Lung (tissue), 12 donors: Measurements from ENCODE around the gene LBHD2. TPM values are rescaled to one million over a fixed set of nuclear protein-coding genes. Genes with fewer than 3 reads are reported as not detected.

Source experiments
- ATAC-seq: fragments of 200-7000 bp; cut with Tn5 transposase; one replicate; pipeline ENCODE4 v1.9.1; 2020; ENCODE audit warnings: moderate number of reproducible peaks; ENCODE audit not compliant: insufficient read depth, low FRiP score
- DNase-seq, 3 donors: peaks; one replicate each; pipeline ENCODE4 v3.0.0-alpha.2; 2013 to 2017
- H3K27ac ChIP-seq, 2 donors: one replicate each; pipeline ENCODE4 v1.5.1; 2013; ENCODE audit warnings: mild to moderate bottlenecking in 2 of 2, moderate library complexity in 2 of 2, control low read depth in 1 of 2, inconsistent platforms in 1 of 2, low read depth in 1 of 2, low read length in 1 of 2
- H3K27me3 ChIP-seq, 3 donors: one replicate each; pipeline ENCODE4 v1.5.1; 2013; ENCODE audit warnings: low read length in 2 of 3; ENCODE audit not compliant: control insufficient read depth in 3 of 3, insufficient read depth in 3 of 3
- H3K36me3 ChIP-seq, 4 donors: one replicate each; pipeline ENCODE4 v1.5.1; 2013; ENCODE audit warnings: low read length in 4 of 4, mild to moderate bottlenecking in 1 of 4, moderate library complexity in 1 of 4; ENCODE audit not compliant: control insufficient read depth in 4 of 4, insufficient read depth in 4 of 4
- H3K4me1 ChIP-seq, 5 donors: one replicate each; pipeline ENCODE4 v1.5.1; 2013; ENCODE audit warnings: low read length in 5 of 5, mild to moderate bottlenecking in 2 of 5, moderate library complexity in 1 of 5; ENCODE audit not compliant: control insufficient read depth in 5 of 5, insufficient read depth in 5 of 5
- H3K4me3 ChIP-seq: one replicate; pipeline ENCODE4 v1.5.1; 2013; ENCODE audit warnings: mild to moderate bottlenecking, control low read depth, moderate library complexity
- H3K9ac ChIP-seq, 2 donors: one replicate each; pipeline ENCODE4 v1.5.1; 2013; ENCODE audit warnings: low read length in 2 of 2, control low read depth in 1 of 2; ENCODE audit not compliant: insufficient read depth in 1 of 2
- H3K9me3 ChIP-seq, 4 donors: one replicate each; pipeline ENCODE4 v1.5.1; 2013; ENCODE audit warnings: low read length in 3 of 4, mild to moderate bottlenecking in 1 of 4, moderate library complexity in 1 of 4; ENCODE audit not compliant: control insufficient read depth in 4 of 4, insufficient read depth in 3 of 4
- WGBS, 2 donors: extraction: QIAGEN DNeasy Blood & Tissue Kit; methylation state at CpG; one replicate each; pipeline ENCODE4 v1.1.7; 2013; 5-methylcytosine and 5-hydroxymethylcytosine counted together
- polyA plus RNA-seq, 2 donors: library from polyadenylated mRNA; stranded (reverse); fragments of 200-250 nt; gene quantifications; one replicate each; pipeline ENCODE4 v1.2.1, GENCODE V29; 2013
- total RNA-seq, 2 donors: library from RNA; depleted of rRNA in 1 of 2; stranded (reverse); fragments of >200 nt in 1 of 2; gene quantifications; one replicate each; pipeline ENCODE4 v1.2.1, GENCODE V29; 2014 to 2021
- TF ChIP-seq, protein P1 (sequence below): IDR thresholded peaks from 2 replicates; pipeline ENCODE4 v1.5.1; 2012; ENCODE audit warnings: mild to moderate bottlenecking; ENCODE audit errors: control extremely low read depth, extremely low read depth
- donor health status: control.
- donor health status: control.
- donor health status: Bipolar disorder and iron deficiency.
- donor health status: healthy.
- donor health status: DM: yes; HTN: yes; CAD: no.

Gene LBHD2
- total and polyA plus RNA-seq, 4 donors = 0.08 TPM; not detected in 3

- TF ChIP-seq, protein P1, sequence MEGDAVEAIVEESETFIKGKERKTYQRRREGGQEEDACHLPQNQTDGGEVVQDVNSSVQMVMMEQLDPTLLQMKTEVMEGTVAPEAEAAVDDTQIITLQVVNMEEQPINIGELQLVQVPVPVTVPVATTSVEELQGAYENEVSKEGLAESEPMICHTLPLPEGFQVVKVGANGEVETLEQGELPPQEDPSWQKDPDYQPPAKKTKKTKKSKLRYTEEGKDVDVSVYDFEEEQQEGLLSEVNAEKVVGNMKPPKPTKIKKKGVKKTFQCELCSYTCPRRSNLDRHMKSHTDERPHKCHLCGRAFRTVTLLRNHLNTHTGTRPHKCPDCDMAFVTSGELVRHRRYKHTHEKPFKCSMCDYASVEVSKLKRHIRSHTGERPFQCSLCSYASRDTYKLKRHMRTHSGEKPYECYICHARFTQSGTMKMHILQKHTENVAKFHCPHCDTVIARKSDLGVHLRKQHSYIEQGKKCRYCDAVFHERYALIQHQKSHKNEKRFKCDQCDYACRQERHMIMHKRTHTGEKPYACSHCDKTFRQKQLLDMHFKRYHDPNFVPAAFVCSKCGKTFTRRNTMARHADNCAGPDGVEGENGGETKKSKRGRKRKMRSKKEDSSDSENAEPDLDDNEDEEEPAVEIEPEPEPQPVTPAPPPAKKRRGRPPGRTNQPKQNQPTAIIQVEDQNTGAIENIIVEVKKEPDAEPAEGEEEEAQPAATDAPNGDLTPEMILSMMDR = no peak
- 74 to 82% methylated on average over 38 to 39 of the region's 39 CpGs for WGBS, 2 donors
- no peak overlapping the region for H3K4me3 ChIP-seq
- no peaks in the 10 kb centered on the region for H3K9me3 ChIP-seq
- peaks cover 0 to 44% (median 11%) of the 10 kb centered on the region in 4 donors for H3K36me3 ChIP-seq
- no peak for ATAC-seq
- peaks cover 0 to 15% (median 3%) of the 10 kb centered on the region in 5 donors for H3K4me1 ChIP-seq
- peak in 1 of 3 donors; percentile 12 for DNase-seq
- no peak overlapping the region for H3K9ac ChIP-seq
- H3K27me3 ChIP-seq = no peaks in the 10 kb centered on the region
- H3K27ac ChIP-seq = peak overlapping the region in 1 of 2 donors; percentile 21
These were observed 48.6 kb downstream of the LBHD2 start for GRCh38 chr14:103132381-103133209.

- DNase-seq = no peak
- ATAC-seq = no peak
- Histone ChIP-seq H3K9me3 (no peaks in the 10 kb centered on the region), H3K4me3 (no peak overlapping the region), H3K4me1 (peaks cover 0 to 15% (median 5%) of the 10 kb centered on the region in 5 donors), H3K27ac (no peak overlapping the region), H3K36me3 (peaks cover 0 to 44% (median 11%) of the 10 kb centered on the region in 4 donors), H3K9ac (no peak overlapping the region), H3K27me3 (no peaks in the 10 kb centered on the region)
- TF ChIP-seq, protein P1 = no peak
- 93 to 94% methylated on average over 25 of the region's 25 CpGs for WGBS, 2 donors
These were observed 49.5 kb downstream of the LBHD2 start for GRCh38 chr14:103133210-103134140.

DNA sequence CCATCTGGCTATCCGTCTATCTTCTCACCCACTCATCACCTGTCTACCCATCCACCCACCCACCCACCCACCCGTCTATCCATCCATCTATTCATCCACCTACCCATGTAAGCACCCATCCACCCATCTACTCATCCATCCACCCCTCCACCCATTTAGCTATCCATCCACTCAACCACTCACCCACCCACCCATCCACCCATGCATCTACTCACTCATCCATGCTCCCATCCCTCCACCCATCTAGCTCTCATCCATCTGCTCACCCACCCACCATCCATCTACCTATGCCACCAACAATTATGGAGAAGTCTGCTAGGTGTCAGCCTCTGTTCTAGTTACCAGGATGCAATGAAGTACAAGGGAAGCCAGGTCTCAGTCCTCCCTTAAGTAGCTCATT lies 50.4 kb downstream of the LBHD2 start:
- Histone ChIP-seq H3K9me3 (no peaks in the 10 kb centered on the region), H3K4me1 (peaks cover 0 to 17% (median 9%) of the 10 kb centered on the region in 5 donors), H3K4me3 (no peak overlapping the region), H3K36me3 (peaks cover 0 to 44% (median 11%) of the 10 kb centered on the region in 4 donors), H3K27ac (no peak overlapping the region), H3K9ac (no peak overlapping the region), H3K27me3 (no peaks in the 10 kb centered on the region)
- TF ChIP-seq, protein P1 = no peak
- DNase-seq (peak in 1 of 3 donors; percentile 6), ATAC-seq (no peak)
- 45 to 73% methylated on average over 2 of the region's 2 CpGs for WGBS, 2 donors
